HuH-7.5 (cell line): ENCODE data around the gene PRAMEF27.
"Not testable (repeated sequence)": the region's sequence is repeated elsewhere in the genome, so short reads cannot be mapped to it uniquely, and the experiment has no call there.

Experiments used
- DNase-seq: peaks from one replicate; pipeline ENCODE4 v3.0.0; 2011; ENCODE audit warnings: low spot score

Gene PRAMEF27

GRCh38 chr1:13056475-13056874, at the start of gene PRAMEF27:
PRAMEF27 (minus strand) TSS chr1:13056575; CDS start chr1:13053659, 2,916 bp downstream.
- DNase-seq: not testable (repeated sequence)

DNA sequence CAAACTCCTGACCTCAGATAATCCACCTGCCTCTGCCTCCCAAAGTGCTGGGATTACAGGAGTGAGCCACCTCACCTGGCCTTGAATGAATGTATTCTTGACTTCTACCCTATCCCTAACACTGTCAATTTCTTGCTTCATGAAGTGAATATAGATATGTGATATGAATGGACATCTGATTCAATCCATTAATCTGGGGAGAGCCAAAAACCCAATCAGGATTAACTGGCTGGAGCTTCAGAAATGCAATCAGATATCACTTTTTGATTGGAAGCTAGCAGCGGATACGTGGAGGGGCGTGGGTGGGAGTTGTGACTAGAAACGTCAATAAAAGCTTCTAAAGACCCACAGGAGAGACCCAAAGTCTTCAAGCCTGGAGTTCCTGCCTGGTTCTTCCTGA, 14.1 kb upstream of the PRAMEF27 start, which contains the start of gene PRAMEF25:
PRAMEF25 (plus strand) TSS at position 301 of the 400 bp plus-strand sequence. CDS start 2,920 bp downstream, outside the sequence.
- DNase-seq: not testable (repeated sequence)

DNA sequence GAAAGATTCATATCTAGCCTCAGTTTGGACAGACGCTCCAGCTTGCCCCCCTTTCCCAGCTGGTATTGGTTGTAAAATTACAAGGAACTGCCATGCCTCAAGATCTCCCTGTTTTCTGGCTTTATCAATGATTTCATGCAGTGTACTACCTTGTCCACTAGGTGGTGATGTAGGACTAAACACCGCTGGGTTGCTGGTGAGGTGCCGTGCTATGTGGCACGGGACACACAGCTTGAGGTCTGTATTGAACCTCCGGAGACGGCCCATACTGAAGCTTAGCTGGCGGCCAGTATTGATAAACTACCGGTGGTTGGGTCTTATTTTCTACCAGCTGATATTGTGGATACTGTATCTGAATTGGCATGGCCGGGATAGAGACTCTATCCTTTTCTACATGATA, 36.5 kb downstream of the PRAMEF27 start:
- DNase-seq: not testable (repeated sequence)

GRCh38 chr1:13011932-13012331, 44.4 kb downstream of the PRAMEF27 start:
- not testable (repeated sequence) for DNase-seq

GRCh38 chr1:13009348-13009747, 47.0 kb downstream of the PRAMEF27 start:
- not testable (repeated sequence) for DNase-seq

- DNase-seq: not testable (repeated sequence)
Observed at GRCh38 chr1:13005732-13006131, 50.6 kb downstream of the PRAMEF27 start.
